ENCODE results near the gene NUMBL.

Gene NUMBL

GRCh38 chr19:40638327-40638726 is 52.1 kb downstream of the NUMBL start:
- TF ChIP-seq SIN3A (IDR thresholded peaks at IDR 0.05; ENCODE audit: borderline replicate concordance, insufficient read depth, low read length) (no peak), POLR2AphosphoS5 (IDR thresholded peaks at IDR 0.05; ENCODE audit: low read depth, low read length) (no peak), REST (IDR thresholded peaks at IDR 0.05; ENCODE audit: insufficient read depth in 1 of 2, low read depth in 2 of 2, low read length in 2 of 2) (no peak), TAF1 (IDR thresholded peaks at IDR 0.05; ENCODE audit: borderline replicate concordance, insufficient read depth, low read length) (no peak)

GRCh38 chr19:40633207-40633606 is 57.2 kb downstream of the NUMBL start:
- TF ChIP-seq FOXP2 (optimal IDR thresholded peaks at IDR 0.05; ENCODE audit: borderline replicate concordance, extremely low read depth, extremely low read length, insufficient read depth) (no peak), POLR2AphosphoS5 (IDR thresholded peaks at IDR 0.05; ENCODE audit: low read depth, low read length) (no peak), SIN3A (IDR thresholded peaks at IDR 0.05; ENCODE audit: borderline replicate concordance, insufficient read depth, low read length) (no peak), TAF1 (IDR thresholded peaks at IDR 0.05; ENCODE audit: borderline replicate concordance, insufficient read depth, low read length) (no peak)

GRCh38 chr19:40632311-40633036 is 58.0 kb downstream of the NUMBL start:
- TF ChIP-seq REST (IDR thresholded peaks at IDR 0.05; ENCODE audit: insufficient read depth in 1 of 2, low read depth in 2 of 2, low read length in 2 of 2) (no peak), TAF1 (IDR thresholded peaks at IDR 0.05; ENCODE audit: borderline replicate concordance, insufficient read depth, low read length) (no peak), FOXP2 (optimal IDR thresholded peaks at IDR 0.05; ENCODE audit: borderline replicate concordance, extremely low read depth, extremely low read length, insufficient read depth) (no peak), POLR2AphosphoS5 (IDR thresholded peaks at IDR 0.05; ENCODE audit: low read depth, low read length) (peak; percentile 27; the same call in 1 of the 2 replicates), SIN3A (IDR thresholded peaks at IDR 0.05; ENCODE audit: borderline replicate concordance, insufficient read depth, low read length) (no peak)

- TF ChIP-seq SIN3A (IDR thresholded peaks at IDR 0.05; ENCODE audit: borderline replicate concordance, insufficient read depth, low read length) (no peak), POLR2AphosphoS5 (IDR thresholded peaks at IDR 0.05; ENCODE audit: low read depth, low read length) (no peak), FOXP2 (optimal IDR thresholded peaks at IDR 0.05; ENCODE audit: borderline replicate concordance, extremely low read depth, extremely low read length, insufficient read depth) (no peak), REST (IDR thresholded peaks at IDR 0.05; ENCODE audit: insufficient read depth in 1 of 2, low read depth in 2 of 2, low read length in 2 of 2) (no peak)
Measured at GRCh38 chr19:40630571-40631160, 59.8 kb downstream of the NUMBL start.

- TF ChIP-seq SIN3A (IDR thresholded peaks at IDR 0.05; ENCODE audit: borderline replicate concordance, insufficient read depth, low read length) (no peak), TAF1 (IDR thresholded peaks at IDR 0.05; ENCODE audit: borderline replicate concordance, insufficient read depth, low read length) (no peak), REST (IDR thresholded peaks at IDR 0.05; ENCODE audit: insufficient read depth in 1 of 2, low read depth in 2 of 2, low read length in 2 of 2) (no peak), POLR2AphosphoS5 (IDR thresholded peaks at IDR 0.05; ENCODE audit: low read depth, low read length) (no peak), FOXP2 (optimal IDR thresholded peaks at IDR 0.05; ENCODE audit: borderline replicate concordance, extremely low read depth, extremely low read length, insufficient read depth) (no peak)
Measured at GRCh38 chr19:40629346-40629745, 61.1 kb downstream of the NUMBL start.
